NB4 (cell line): ENCODE data around the gene FAM83D.

ENCODE experiments used
- POLR2A ChIP-seq: IDR thresholded peaks from 2 replicates; pipeline ENCODE4 v1.6.1; 2011; ENCODE audit warnings: mild to moderate bottlenecking; ENCODE audit not compliant: insufficient read length; ENCODE audit errors: extremely low read depth
- TF ChIP-seq, protein P1 (sequence below): IDR thresholded peaks from one replicate; pipeline ENCODE4 v1.5.1; 2012; ENCODE audit warnings: low read depth, low read length
- TF ChIP-seq, protein P2 (sequence below): IDR thresholded peaks from 2 replicates; pipeline ENCODE4 v1.6.1; 2011; ENCODE audit warnings: low read depth, low read length

DNA sequence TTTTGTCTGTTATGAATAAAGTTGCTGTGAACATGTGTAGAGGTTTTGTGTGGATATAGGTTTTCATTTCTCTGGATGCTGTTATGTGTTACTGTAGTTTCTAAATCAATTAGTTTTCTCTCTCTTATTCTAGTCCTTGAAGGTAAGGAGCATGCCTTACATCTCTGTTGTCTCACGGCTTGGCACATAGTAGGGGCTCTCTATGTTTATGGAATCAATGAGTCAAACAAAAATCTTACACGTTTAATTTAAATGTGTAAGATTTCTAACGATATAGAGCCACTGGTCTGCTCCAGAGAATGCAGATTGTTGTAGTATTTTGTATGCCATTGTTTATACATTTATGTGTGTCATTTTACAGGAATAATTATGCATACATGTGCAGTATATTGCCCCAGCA lies 20.6 kb downstream of the FAM83D start:
- TF ChIP-seq, protein P1, sequence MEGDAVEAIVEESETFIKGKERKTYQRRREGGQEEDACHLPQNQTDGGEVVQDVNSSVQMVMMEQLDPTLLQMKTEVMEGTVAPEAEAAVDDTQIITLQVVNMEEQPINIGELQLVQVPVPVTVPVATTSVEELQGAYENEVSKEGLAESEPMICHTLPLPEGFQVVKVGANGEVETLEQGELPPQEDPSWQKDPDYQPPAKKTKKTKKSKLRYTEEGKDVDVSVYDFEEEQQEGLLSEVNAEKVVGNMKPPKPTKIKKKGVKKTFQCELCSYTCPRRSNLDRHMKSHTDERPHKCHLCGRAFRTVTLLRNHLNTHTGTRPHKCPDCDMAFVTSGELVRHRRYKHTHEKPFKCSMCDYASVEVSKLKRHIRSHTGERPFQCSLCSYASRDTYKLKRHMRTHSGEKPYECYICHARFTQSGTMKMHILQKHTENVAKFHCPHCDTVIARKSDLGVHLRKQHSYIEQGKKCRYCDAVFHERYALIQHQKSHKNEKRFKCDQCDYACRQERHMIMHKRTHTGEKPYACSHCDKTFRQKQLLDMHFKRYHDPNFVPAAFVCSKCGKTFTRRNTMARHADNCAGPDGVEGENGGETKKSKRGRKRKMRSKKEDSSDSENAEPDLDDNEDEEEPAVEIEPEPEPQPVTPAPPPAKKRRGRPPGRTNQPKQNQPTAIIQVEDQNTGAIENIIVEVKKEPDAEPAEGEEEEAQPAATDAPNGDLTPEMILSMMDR = no peak
- TF ChIP-seq POLR2A = no peak
- TF ChIP-seq, protein P2, sequence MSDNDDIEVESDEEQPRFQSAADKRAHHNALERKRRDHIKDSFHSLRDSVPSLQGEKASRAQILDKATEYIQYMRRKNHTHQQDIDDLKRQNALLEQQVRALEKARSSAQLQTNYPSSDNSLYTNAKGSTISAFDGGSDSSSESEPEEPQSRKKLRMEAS = no peak
